ENCODE data around the gene LGALS7. TPM values are rescaled to one million over a fixed set of nuclear protein-coding genes. Genes with fewer than 3 reads are reported as not detected.
"Not testable (repeated sequence)": the region's sequence is repeated elsewhere in the genome, so short reads cannot be mapped to it uniquely, and the experiment has no call there.

Gene LGALS7
- total and polyA plus RNA-seq, 4 donors = 2.4 to 5.0 (median 4.9) TPM; not detected in 1

GRCh38 chr19:38788478-38789243 is 15.3 kb upstream of the LGALS7 start, which contains the start of gene LGALS7B:
LGALS7B (plus strand) TSS chr19:38789200; CDS start chr19:38789227, 27 bp downstream.
- ATAC-seq (ENCODE audit: insufficient read depth, low FRiP score) (no peak), DNase-seq (no peak)
- Histone ChIP-seq H3K9ac (ENCODE audit: insufficient read depth in 1 of 2, low read length in 2 of 2) (no peak within 1 kb of the TSS), H3K36me3 (ENCODE audit: control insufficient read depth in 4 of 4, insufficient read depth in 4 of 4, low read length in 4 of 4) (no peaks in the 10 kb centered on the region), H3K27ac (ENCODE audit: low read depth in 1 of 2, low read length in 1 of 2) (no peak within 1 kb of the TSS), H3K9me3 (ENCODE audit: control insufficient read depth in 4 of 4, insufficient read depth in 3 of 4, low read length in 3 of 4) (no peaks in the 10 kb centered on the region), H3K4me1 (ENCODE audit: control insufficient read depth in 5 of 5, insufficient read depth in 5 of 5, low read length in 5 of 5) (peaks cover 0 to 4% (median 0%) of the 10 kb centered on the region in 5 donors), H3K4me3 (no peak within 1 kb of the TSS), H3K27me3 (ENCODE audit: control insufficient read depth in 3 of 3, insufficient read depth in 3 of 3, low read length in 2 of 3) (no peaks in the 10 kb centered on the region)
- TF ChIP-seq CTCF (IDR thresholded peaks at IDR 0.05; ENCODE audit: control extremely low read depth, extremely low read depth) = no peak
- 83 to 87% methylated on average over 12 to 13 of the region's 17 CpGs for WGBS, 2 donors

GRCh38 chr19:38786572-38787265 is 13.4 kb upstream of the LGALS7 start:
- H3K9ac ChIP-seq (ENCODE audit: insufficient read depth in 1 of 2, low read length in 2 of 2) = no peak overlapping the region
- no peak overlapping the region for H3K27ac ChIP-seq (ENCODE audit: low read depth in 1 of 2, low read length in 1 of 2)
- H3K4me1 ChIP-seq (ENCODE audit: control insufficient read depth in 5 of 5, insufficient read depth in 5 of 5, low read length in 5 of 5) = no peaks in the 10 kb centered on the region
- no peak for TF ChIP-seq CTCF (IDR thresholded peaks at IDR 0.05; ENCODE audit: control extremely low read depth, extremely low read depth)
- no peak overlapping the region for H3K4me3 ChIP-seq
- H3K9me3 ChIP-seq (ENCODE audit: control insufficient read depth in 4 of 4, insufficient read depth in 3 of 4, low read length in 3 of 4) = no peaks in the 10 kb centered on the region
- no peak for ATAC-seq (ENCODE audit: insufficient read depth, low FRiP score)
- H3K27me3 ChIP-seq (ENCODE audit: control insufficient read depth in 3 of 3, insufficient read depth in 3 of 3, low read length in 2 of 3) = no peaks in the 10 kb centered on the region
- WGBS, 2 donors = 85 to 92% methylated on average over 11 of the region's 11 CpGs
- no peaks in the 10 kb centered on the region for H3K36me3 ChIP-seq (ENCODE audit: control insufficient read depth in 4 of 4, insufficient read depth in 4 of 4, low read length in 4 of 4)
- DNase-seq = no peak

GRCh38 chr19:38786061-38786460 is 12.7 kb upstream of the LGALS7 start:
- H3K4me1 ChIP-seq (ENCODE audit: control insufficient read depth in 5 of 5, insufficient read depth in 5 of 5, low read length in 5 of 5); DNase-seq; H3K27ac ChIP-seq (ENCODE audit: low read depth in 1 of 2, low read length in 1 of 2); H3K4me3 ChIP-seq; H3K9me3 ChIP-seq (ENCODE audit: control insufficient read depth in 4 of 4, insufficient read depth in 3 of 4, low read length in 3 of 4); H3K9ac ChIP-seq (ENCODE audit: insufficient read depth in 1 of 2, low read length in 2 of 2); ATAC-seq (ENCODE audit: insufficient read depth, low FRiP score); H3K36me3 ChIP-seq (ENCODE audit: control insufficient read depth in 4 of 4, insufficient read depth in 4 of 4, low read length in 4 of 4); H3K27me3 ChIP-seq (ENCODE audit: control insufficient read depth in 3 of 3, insufficient read depth in 3 of 3, low read length in 2 of 3): not testable (repeated sequence)
- WGBS, 2 donors = 86 to 98% methylated on average over 2 to 3 of the region's 3 CpGs

- TF ChIP-seq CTCF (IDR thresholded peaks at IDR 0.05; ENCODE audit: control extremely low read depth, extremely low read depth) = no peak
- ATAC-seq (ENCODE audit: insufficient read depth, low FRiP score) (no peak), DNase-seq (no peak)
- no peaks in the 10 kb centered on the region for H3K36me3 ChIP-seq (ENCODE audit: control insufficient read depth in 4 of 4, insufficient read depth in 4 of 4, low read length in 4 of 4)
- no peak overlapping the region for H3K9ac ChIP-seq (ENCODE audit: insufficient read depth in 1 of 2, low read length in 2 of 2)
- H3K9me3 ChIP-seq (ENCODE audit: control insufficient read depth in 4 of 4, insufficient read depth in 3 of 4, low read length in 3 of 4) = no peaks in the 10 kb centered on the region
- peaks cover 0 to 4% (median 0%) of the 10 kb centered on the region in 3 donors for H3K27me3 ChIP-seq (ENCODE audit: control insufficient read depth in 3 of 3, insufficient read depth in 3 of 3, low read length in 2 of 3)
- H3K27ac ChIP-seq (ENCODE audit: low read depth in 1 of 2, low read length in 1 of 2) = no peak overlapping the region
- H3K4me3 ChIP-seq = no peak overlapping the region
- no peaks in the 10 kb centered on the region for H3K4me1 ChIP-seq (ENCODE audit: control insufficient read depth in 5 of 5, insufficient read depth in 5 of 5, low read length in 5 of 5)
- 98 to 100% methylated on average over 7 of the region's 7 CpGs for WGBS, 2 donors
These were observed 11.9 kb upstream of the LGALS7 start for GRCh38 chr19:38785187-38785699.
